ENCODE data around the gene PTPRZ1.
A peak's percentile ranks its signal among the peaks of the same experiment; 100 is the strongest.

Gene PTPRZ1

DNA sequence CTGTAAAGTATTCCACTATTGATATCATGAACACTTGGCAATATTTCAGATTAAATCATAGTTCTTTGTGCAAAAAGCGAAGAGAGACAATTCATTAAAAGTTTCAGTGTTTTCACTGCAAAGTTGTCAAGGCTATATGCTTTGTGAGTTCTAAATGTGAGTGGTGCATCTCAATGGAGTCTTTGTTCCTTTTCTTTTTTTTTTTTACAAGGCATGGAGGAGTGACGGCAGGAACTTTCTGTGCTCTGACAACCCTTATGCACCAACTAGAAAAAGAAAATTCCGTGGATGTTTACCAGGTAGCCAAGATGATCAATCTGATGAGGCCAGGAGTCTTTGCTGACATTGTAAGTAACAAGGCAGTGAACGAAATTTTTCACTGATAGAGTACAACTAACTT, 186.6 kb downstream of the PTPRZ1 start:
- DNase-seq = no peak

DNA sequence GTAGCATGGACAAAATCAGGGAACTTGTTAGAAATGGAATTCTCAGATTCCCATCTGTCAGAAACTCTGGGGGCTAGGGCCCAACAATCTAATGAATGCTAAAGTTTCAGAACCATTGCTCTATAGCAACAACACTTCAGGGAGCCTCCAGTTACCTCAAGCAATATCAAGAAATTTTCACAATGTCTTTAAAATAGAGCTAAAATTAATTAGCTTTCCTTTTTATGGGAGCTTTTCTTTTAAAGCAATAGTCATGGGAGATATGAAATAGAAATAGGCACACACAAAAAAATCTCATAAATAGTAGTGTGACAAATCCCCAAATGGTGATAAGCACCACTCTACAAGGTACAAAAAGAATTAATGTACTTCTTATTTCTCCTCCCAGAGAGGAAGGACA, 190.2 kb downstream of the PTPRZ1 start:
- no peak for DNase-seq

DNA sequence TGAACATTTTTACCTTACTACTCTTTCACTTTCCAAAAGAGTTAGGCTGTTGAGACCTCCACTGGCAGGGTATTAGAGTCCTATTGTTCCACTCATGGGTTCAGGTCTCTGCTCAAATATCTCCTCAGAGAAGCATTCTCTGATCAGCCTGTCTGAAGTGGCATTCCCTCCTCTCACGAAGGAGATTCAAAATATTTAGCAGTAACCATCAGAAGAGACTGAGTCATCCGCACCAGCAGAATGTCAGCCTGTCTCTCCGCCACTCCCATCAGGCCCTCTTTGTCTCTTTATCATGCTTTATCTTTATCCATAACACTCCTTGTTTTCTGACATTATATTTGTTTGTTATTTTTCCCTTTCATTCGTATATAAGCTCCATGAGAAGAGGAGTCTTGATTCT, 192.0 kb downstream of the PTPRZ1 start:
- no peak for DNase-seq

DNA sequence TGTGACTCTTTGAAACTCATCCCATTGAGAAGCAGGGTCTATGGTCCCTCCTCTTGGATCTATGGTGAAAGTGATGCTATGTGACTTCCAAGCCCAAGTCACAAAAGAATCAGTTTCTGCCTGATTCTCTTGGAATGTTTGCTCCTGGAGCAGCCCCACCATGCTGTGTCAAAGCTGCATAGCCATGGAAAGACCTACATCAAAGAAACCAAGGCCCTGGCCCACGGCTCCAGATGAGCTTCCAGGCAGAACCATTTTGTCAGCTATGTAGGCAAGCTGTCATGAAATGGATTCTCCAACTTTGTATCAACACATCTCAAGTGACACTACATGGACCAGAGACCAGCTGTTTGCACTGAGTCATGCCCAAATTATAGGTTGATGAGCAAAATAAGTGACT, 194.1 kb downstream of the PTPRZ1 start:
- no peak for DNase-seq

DNA sequence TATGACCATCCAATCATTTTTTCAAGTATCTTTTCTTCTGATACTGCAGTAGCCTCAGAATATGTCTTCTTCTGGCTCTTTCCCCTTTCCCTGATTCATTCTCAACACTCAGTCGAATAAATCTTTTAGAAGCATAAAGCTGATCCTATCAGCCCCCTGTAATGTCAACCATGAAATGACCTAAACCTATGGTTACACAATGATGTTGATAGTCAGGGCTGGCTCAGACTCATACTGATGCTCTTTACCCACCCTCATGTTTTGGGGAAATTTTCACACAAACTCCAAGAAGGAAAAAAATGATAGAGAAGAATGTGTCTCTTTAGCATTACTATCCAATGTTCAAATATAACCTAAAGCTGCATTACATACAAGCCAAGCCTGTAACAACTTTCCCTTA, 195.1 kb downstream of the PTPRZ1 start:
- DNase-seq = no peak

DNA sequence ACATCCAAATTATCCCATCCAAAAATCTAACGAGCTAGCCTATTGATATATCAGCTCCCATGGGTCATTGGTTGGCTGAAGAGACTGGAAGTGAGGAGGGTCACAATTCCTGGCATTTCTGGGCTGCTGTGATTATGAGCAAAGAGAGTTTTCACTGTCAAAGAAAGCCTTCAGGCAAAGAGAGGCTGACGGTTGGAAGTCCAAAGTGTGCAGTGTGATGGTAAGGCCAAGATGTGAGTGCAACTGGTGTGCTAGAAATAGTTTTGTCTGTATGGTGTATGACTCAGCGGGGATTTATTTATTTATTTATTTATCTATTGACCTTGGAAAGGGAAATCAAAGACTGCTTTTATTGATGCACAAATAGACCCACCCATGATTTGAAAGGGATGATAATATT, 196.0 kb downstream of the PTPRZ1 start:
- no peak for DNase-seq

DNA sequence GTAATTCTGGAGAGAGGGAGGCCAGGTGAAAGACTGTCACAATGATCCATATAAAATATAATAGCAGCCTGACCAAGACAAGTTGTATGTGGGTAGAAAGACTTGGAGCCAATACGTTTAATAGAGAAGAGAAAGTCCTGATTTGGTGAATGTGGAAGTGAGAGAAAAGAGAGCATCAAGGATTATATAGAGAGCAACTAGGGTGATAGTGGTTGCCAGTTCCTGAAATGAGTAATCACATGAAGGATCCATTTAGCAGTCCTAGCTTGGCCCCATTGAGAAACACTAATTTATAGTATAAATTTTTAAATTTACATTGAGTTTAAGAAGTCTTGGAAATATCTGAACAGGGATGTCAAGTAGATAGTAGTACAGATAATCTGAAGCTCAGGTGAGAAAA, 197.1 kb downstream of the PTPRZ1 start:
- DNase-seq = no peak

DNA sequence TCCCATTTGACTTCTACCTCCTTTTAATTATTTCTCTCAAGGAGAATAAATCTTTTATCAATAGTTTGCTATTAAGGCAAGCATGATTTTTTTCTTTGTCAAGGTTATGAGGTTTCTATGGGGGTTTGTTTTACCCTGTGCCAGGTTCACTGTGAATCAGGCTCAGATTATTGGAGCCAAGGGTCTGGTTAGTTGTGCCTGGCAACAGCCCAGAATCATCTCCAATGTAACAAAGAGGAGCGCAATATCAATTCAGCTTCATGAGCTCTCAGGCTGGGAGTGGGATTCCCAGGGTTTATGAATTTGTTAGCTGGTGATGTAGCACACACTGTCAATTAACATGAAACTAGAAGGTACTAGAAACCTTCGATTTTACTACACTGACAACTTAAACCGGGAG, 197.9 kb downstream of the PTPRZ1 start:
- DNase-seq = no peak

DNA sequence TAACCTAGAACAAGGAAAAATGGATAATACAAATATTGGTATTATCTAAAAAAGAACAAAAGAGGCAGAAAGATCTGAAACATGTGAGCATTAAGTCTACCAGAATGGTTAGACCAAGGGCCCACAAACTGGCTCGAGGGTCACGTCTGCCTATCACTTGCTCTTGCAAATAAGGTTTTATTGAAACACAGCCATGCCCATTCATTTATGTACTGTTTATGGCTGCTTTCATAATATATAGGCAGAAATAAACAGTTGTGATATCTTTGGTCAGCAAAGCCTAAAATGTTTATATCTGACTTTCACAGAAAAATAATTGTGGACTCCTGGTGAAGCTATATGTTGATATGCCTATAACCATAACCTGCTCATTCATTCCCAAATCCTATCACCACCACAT, 199.3 kb downstream of the PTPRZ1 start:
- no peak for DNase-seq

DNA sequence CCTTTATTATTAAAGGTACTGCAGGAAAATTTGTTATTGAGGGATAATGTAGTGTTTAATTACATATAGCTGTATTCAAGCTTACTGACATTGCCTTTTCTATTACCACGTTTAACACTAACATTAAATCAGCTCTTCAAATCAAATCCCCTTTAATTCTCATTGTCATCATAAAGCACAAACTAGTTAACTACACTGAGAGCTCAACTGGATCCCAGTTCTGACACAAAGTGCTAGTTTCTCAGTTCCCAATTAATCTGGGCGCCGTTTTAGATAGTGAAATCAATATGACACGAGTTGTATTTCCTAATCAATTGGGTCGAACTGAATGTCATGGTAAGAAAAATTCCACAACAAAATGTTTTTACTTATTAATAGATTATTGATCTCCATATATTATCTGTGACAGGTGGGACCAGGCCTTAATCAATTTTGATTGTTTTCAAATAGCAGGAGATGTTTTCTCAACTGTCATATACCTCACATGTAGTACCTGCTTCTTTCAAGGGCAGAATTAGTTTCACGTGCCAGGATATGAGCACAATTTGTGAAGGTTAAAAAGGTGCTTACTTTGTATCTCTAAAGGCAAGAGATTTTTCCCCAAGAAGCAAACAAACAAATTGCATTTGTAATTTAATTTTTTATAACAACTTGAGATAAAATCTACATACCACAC, 200.1 kb downstream of the PTPRZ1 start:
- no peak for DNase-seq

DNA sequence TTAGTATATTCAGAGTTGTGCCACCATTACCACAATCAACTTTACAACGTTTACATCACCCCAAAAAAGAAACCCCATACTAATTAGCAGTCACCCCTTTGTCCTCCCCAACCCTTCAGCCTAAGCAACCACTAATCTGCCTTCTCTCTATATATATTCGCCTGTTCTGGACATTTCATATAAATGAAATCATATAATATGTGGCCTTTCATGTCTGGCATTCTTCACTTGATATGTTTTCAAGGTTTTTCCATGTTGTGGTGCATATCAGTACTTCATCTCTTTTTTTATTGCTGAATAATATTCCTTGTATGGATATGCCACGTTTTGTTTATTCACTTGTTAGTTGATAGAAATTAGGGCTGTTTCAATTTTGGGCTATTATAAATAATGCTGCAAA, 200.7 kb downstream of the PTPRZ1 start:
- no peak for DNase-seq

DNA sequence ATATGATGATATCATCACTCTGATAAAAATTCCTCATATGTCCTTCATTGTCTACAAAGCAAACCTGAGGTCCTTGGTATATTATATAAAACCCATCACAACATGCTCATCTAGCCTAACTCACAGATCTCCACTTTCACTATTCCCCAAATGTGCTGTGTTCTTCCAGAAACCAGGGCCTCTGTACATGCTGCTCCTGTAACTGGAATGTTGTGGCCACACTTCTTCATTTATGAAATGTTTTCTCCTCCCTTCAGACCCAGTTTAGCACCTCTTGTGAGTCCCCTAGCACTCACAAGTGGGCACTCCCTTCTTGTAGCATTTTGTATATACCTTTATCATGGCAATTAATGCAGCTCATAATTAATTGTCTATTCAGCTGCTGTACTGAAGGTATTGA, 209.2 kb downstream of the PTPRZ1 start:
- no peak for DNase-seq

DNA sequence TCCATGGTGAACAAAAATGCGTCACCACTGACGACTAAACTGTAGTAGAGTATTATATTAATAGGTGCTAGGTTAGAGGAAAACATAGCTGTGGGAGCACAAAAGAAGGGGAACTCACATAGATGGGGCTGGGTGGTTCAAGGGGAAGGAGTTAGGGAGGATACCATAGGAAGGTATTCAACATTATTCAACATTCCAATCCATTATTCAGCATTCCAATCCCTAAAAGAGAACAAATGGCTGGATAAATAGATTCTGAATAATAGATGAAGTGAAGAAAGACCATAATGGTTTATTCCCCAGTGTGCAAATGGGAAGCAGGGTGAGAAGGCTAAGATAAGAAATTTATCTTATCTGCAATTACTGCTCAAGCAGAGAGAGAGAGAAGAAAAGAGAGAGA, 209.7 kb downstream of the PTPRZ1 start:
- DNase-seq = no peak

DNA sequence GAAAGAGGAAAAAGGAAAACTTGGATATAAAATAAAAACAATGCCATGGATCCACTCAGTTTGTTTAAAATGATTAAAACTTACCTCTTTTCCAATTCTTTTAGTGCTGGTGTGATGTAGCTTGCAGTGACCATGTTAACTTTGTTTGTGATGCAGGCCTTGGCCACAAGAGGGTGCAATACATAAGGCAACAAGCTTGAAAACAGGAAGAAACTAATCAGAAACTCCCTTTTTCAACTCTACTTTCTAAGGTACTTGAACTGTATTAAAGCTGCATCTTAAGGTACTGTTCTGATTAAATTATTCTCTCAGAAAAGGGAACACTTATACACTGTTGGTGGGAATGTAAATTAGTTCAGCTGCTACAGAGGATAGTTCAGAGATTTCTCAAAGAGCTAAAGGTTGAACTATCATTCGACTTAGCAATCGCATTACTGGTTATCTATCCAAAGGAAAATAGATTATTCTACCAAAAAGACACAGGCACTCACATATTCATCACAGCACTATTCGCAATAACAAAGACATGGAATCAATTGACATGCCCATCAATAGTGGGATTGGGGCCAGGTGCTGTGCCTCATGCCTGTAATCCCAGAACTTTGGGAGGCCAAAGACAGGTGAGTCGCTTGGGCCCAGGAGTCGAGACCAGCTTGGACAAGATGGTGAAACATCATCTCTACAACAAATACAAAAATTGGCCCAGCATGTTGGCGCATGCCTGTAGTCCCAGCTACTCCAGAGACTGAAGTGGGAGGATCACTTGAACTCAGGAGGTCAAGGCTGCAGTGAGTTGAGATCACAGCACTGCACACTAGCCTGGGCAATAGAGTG, 220.2 kb downstream of the PTPRZ1 start:
- peak; percentile 49 for DNase-seq

DNA sequence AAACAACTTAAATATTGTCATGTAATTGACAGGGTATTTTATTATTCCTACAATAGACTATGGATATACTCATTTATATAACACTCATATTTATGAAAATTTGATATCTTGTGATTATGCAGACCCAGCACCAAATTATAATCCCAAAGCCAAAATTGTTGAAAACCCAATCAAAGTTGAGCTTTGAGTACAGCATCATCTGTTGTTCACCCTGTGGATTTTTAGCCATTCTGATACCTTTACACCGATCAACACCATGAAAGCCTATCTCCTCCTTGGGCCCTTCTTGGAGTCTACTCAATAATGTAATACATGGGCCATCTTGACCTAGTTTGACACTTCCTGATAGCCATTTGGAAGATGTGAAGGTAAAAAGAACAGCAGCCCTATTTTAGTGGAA, 221.6 kb downstream of the PTPRZ1 start:
- DNase-seq = no peak

DNA sequence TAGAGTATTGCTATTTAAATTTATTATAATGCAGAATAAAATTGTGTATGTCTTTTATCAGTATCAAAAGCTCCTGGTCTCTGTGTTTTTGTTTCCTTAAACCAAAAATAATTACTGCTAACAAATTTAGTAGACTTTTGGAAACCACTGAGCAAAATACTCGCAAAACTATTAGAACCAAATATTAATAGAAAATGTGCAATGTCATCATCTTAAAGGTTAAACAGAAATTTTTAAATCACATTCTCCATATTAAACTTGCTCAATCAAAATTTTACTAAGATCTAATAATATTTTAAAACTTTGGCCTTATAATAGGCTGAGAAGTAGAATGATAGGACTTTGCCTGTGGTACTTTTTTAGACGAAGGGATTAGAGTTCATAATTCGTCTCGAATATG, 222.7 kb downstream of the PTPRZ1 start:
- DNase-seq = no peak

DNA sequence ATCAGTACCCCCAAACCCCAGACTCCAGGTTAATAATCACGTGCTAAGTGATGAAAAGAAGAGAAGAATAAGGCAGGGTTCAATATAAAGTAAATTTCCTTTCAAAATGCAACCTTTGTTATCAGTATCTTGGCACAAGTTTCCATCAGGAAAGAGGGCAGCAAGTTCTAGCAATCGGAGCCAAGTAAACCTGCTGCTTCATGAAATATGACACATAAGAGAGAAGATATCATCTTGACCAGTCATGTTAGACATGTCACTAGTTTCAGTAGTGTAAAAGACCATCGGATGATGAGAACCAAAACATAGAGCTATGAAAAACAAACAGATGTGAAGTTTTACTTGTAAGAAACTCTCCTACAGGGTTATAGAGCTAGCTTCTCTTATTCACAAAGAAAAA, 227.1 kb downstream of the PTPRZ1 start:
- DNase-seq = no peak

DNA sequence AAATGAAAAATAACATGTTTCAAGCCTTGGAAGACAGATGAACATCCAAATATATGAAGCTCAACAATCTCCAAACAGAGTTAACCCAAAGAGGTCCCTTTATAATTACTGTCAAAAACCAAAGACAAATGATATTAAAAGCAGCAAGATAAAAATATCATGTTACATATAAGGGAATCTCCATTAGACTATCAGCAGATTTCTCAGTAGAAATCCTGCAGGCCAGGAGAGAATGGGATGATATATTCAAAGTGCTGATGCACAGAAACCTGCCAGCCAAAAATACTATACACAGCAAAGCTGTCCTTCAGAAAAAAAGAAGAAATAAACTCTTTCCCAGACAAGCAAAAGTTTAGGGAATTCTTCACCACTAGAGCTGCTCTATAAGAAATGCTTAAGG, 230.1 kb downstream of the PTPRZ1 start:
- DNase-seq = no peak
